Naive B cell (primary cell): ENCODE results near the gene PCSK6. TPM values are rescaled to one million over a fixed set of nuclear protein-coding genes. Genes with fewer than 3 reads are reported as not detected.

Source experiments
- ATAC-seq, 2 donors: fragments of 150-1000 bp; cut with Tn5 transposase; 2 replicates each; pipeline ENCODE4 v1.10.0; 2021; ENCODE audit warnings: low read depth in 2 of 2, mild to moderate bottlenecking in 2 of 2, moderate library complexity in 2 of 2
- DNase-seq: peaks from one replicate; pipeline ENCODE4 v3.0.0; 2022
- H3K27ac Mint-ChIP-seq, 6 donors: one replicate each; pipeline ENCODE4 v1.8.0; 2020 to 2022; ENCODE audit warnings: mild to moderate bottlenecking in 6 of 6, mixed read lengths in 6 of 6, moderate library complexity in 5 of 6, inconsistent platforms in 2 of 6
- H3K27me3 Mint-ChIP-seq, 3 donors: one replicate each; pipeline ENCODE4 v1.8.0; 2021 to 2022; ENCODE audit warnings: mixed read lengths in 3 of 3, mild to moderate bottlenecking in 1 of 3
- H3K36me3 Mint-ChIP-seq, 2 donors: one replicate each; pipeline ENCODE4 v1.8.0; 2020 to 2022; ENCODE audit warnings: mixed read lengths in 2 of 2, inconsistent platforms in 1 of 2, mild to moderate bottlenecking in 1 of 2
- H3K4me1 Mint-ChIP-seq, 3 donors: one replicate each; pipeline ENCODE4 v1.8.0; 2020 to 2022; ENCODE audit warnings: mixed read lengths in 3 of 3, inconsistent platforms in 1 of 3, mild to moderate bottlenecking in 1 of 3, moderate library complexity in 1 of 3
- H3K4me3 Mint-ChIP-seq, 8 donors: one replicate each; pipeline ENCODE4 v1.8.0; 2020 to 2022; ENCODE audit warnings: mild to moderate bottlenecking in 8 of 8, mixed read lengths in 8 of 8, moderate library complexity in 8 of 8, inconsistent platforms in 2 of 8
- H3K9me3 Mint-ChIP-seq, 7 donors: one replicate each; pipeline ENCODE4 v1.8.0; 2020 to 2022; ENCODE audit warnings: mixed read lengths in 7 of 7, mild to moderate bottlenecking in 5 of 7, inconsistent platforms in 2 of 7, moderate library complexity in 1 of 7
- polyA plus RNA-seq, 6 donors: library from polyadenylated mRNA; unstranded; fragments of 300-500 nt; fragmentation: Illumina TruSeq; gene quantifications; one replicate each; pipeline ENCODE4 v1.2.3, GENCODE V29; 2021; ENCODE audit warnings: low read depth in 6 of 6

PCSK6 gene
- polyA plus RNA-seq, 6 donors from 2014 or later: 0.78 to 1.4 (median 0.96) TPM; not detected in 1

DNA sequence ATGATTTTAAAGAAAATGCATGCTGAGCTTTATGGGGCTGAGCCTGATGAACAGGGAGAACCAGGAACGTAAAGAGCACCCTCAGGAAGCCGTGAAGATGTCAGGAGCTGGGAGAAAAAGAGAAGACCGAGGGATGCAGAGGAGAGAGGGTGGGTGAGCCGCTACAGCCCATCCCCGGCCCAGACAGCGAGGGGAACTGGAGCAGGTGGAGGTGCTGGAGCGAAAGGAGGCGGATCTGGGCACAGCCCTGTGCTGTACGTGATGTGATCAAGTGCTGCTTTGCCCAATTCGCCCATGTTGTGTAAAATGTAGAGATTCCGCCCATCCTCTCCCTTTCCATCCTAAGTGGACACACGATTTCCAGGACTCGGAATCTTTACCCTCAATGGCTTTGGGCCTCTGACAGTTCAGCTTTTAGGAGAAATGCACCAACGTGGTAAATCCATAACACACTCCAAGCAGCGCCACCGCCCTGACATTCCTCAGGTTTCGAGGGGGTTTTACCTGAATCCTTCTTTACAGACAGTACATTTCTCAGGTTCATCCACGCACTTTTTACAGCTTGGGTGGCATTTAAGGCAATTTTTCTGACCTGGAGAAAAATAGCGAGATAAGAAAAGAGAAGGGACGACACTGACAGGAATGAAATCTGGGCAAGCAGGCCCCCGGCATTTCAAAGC is 167.4 kb downstream of the PCSK6 start:
- no peak for ATAC-seq
- H3K4me1 Mint-ChIP-seq: peaks cover 3 to 15% (median 11%) of the 10 kb centered on the region in 3 donors
- H3K36me3 Mint-ChIP-seq: peaks cover 0 to 4% of the 10 kb centered on the region in 2 donors
- DNase-seq: no peak
- H3K9me3 Mint-ChIP-seq: no peaks in the 10 kb centered on the region
- no peak overlapping the region for H3K27ac Mint-ChIP-seq
- H3K27me3 Mint-ChIP-seq: peaks cover 40 to 85% (median 52%) of the 10 kb centered on the region in 3 donors
- no peak overlapping the region for H3K4me3 Mint-ChIP-seq

DNA sequence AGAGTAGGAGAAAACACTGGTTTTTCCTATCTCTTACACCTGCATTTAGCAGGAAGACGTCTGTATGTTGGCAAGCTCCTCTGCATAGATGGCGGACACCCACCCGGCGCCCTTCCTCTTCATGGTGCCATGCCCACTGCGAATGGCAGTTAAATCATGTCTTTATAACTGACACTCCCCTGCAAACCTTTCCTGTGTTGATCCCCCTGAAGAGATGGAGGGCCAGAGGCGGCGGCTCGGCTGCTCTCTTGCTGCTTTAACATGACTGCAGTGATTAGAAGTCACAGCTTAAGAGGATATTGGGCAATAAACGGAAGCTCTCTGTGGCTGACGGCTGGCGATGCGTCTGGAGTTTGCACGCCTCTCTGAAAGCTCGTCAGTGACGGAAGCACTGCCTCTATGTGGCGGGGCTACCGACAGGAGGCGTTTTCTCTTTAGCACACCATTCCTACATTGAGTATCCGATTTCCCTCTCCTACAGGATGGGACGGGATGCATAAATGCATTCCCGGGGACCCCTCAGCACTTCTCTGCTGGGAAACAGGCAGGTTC is 168.9 kb downstream of the PCSK6 start:
- no peaks in the 10 kb centered on the region for H3K9me3 Mint-ChIP-seq
- peaks cover 31 to 81% (median 41%) of the 10 kb centered on the region in 3 donors for H3K27me3 Mint-ChIP-seq
- peak overlapping the region in 1 of 6 donors; percentile 12 for H3K27ac Mint-ChIP-seq
- peaks cover 0 to 4% of the 10 kb centered on the region in 2 donors for H3K36me3 Mint-ChIP-seq
- peak overlapping the region; percentile 55 to 88 (median 62) for H3K4me3 Mint-ChIP-seq
- DNase-seq: peak; percentile 14
- ATAC-seq: peak; percentile 73 to 94
- H3K4me1 Mint-ChIP-seq: peaks cover 3 to 15% (median 11%) of the 10 kb centered on the region in 3 donors

DNA sequence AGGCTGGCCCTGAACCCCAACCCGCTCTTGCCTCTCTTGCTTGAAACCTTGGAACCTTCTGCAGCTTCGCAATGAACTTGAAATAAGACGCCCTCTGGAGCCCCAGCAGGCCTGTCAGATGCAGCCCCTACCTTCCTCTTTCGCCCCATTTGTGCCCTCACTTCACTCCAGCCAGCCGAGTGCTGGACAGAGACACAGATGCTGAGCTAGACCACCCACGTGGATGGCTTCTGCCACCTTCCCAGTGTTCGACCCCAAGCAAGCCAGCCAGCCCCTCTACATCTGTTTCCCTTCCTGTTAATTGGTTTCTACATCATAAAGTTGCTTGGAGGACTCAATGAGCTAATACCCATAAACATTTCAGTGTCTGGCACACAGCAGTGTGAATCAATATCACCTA is 170.7 kb downstream of the PCSK6 start:
- no peak overlapping the region for H3K4me3 Mint-ChIP-seq
- no peak for ATAC-seq
- DNase-seq: no peak
- peaks cover 31 to 69% (median 41%) of the 10 kb centered on the region in 3 donors for H3K27me3 Mint-ChIP-seq
- no peaks in the 10 kb centered on the region for H3K9me3 Mint-ChIP-seq
- peaks cover 0 to 4% of the 10 kb centered on the region in 2 donors for H3K36me3 Mint-ChIP-seq
- H3K27ac Mint-ChIP-seq: no peak overlapping the region
- H3K4me1 Mint-ChIP-seq: peaks cover 3 to 15% (median 11%) of the 10 kb centered on the region in 3 donors

DNA sequence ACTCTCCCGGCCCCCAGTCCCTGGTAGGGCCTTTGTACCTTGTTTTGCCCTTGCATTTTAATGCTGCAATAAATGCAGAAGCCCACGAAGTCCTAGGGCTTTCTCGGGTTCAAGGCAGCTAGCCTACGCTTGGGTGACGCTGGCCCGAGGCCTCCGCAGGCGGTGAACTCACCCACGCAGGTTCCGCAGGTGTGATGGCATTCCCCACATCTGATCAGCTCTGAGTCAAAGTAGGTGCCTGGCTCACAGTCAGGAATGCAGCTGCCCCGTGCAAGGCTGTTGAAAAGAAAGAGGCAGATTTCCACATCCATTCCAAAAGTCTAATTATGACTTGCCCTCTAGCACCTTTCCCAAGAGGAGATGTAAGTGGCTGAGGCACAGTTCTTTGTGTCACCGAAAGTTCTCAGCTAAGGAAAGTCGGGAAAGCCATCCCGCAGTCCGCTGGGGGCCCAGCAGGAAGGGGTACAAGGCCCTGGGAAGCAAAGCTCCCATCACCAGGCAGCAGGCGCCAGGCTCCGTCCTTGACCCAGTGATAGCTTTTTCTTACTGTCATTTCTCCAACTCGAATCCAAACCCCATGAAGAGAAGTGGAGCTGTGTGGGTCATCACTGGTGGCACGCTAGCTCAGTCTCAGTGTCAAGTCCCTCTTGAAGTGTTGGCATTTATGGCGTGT is 171.2 kb downstream of the PCSK6 start:
- peaks cover 32 to 68% (median 41%) of the 10 kb centered on the region in 3 donors for H3K27me3 Mint-ChIP-seq
- H3K4me3 Mint-ChIP-seq: peak overlapping the region in 1 of 8 donors; percentile 25

GRCh38 chr15:101317336-101317872 is 172.1 kb downstream of the PCSK6 start:
- H3K4me3 Mint-ChIP-seq: no peak overlapping the region
- H3K27ac Mint-ChIP-seq: peak overlapping the region in 1 of 6 donors; percentile 71
- DNase-seq (no peak), ATAC-seq (no peak)
- H3K4me1 Mint-ChIP-seq: peaks cover 3 to 15% (median 11%) of the 10 kb centered on the region in 3 donors
- peaks cover 0 to 4% of the 10 kb centered on the region in 2 donors for H3K36me3 Mint-ChIP-seq
- no peaks in the 10 kb centered on the region for H3K9me3 Mint-ChIP-seq
- peaks cover 32 to 64% (median 42%) of the 10 kb centered on the region in 3 donors for H3K27me3 Mint-ChIP-seq

More for the DNA sequence above, 171.2 kb downstream of the PCSK6 start:
- Mint-ChIP-seq H3K9me3 (no peaks in the 10 kb centered on the region), H3K27ac (no peak overlapping the region), H3K36me3 (peaks cover 0 to 4% of the 10 kb centered on the region in 2 donors), H3K4me1 (peaks cover 3 to 15% (median 11%) of the 10 kb centered on the region in 3 donors)
- DNase-seq: no peak
- no peak for ATAC-seq

DNA sequence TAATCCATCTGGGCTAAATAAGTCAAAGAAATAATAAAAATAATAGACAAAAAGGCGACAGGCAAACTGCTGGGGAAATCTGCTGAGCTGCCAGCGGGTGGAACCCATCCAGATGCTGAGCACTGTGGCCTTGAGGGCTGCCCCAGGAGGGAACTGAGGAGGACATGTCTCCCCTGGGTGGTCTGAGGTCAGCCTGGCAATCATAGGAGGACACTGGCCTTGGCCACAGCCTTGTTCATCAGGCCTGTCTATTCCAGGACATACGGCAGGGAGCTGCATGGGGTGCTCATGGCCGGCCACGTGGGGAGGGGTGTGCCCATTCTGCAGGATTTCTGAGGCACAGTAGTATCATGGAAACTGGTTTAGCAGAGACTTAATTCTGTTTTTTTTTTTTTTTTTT is 173.0 kb downstream of the PCSK6 start:
- H3K9me3 Mint-ChIP-seq: no peaks in the 10 kb centered on the region
- no peaks in the 10 kb centered on the region for H3K36me3 Mint-ChIP-seq
- peaks cover 7 to 15% (median 11%) of the 10 kb centered on the region in 3 donors for H3K4me1 Mint-ChIP-seq
- ATAC-seq (no peak), DNase-seq (no peak)
- peaks cover 27 to 63% (median 45%) of the 10 kb centered on the region in 3 donors for H3K27me3 Mint-ChIP-seq
- no peak overlapping the region for H3K27ac Mint-ChIP-seq
- H3K4me3 Mint-ChIP-seq: no peak overlapping the region

DNA sequence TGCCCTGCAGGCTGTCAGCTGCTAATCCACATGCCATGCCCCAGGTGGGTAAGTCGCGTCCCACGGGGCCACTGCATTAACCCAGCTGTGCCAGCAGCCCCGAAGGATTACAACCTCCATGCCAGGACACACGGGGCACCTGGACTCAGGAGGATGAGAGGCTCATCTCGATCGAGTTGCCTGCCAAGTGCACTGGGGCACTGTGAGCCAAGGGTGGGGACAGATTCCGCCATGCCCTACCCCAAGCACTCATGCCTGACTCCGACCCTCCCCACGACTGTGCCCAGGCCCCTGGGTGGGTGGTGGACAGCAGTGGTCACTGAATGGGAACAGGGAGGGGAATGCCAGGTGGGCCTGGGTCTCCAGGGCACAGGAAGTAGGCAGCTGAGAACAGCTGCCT is 173.8 kb downstream of the PCSK6 start:
- Mint-ChIP-seq H3K4me3 (no peak overlapping the region), H3K4me1 (peaks cover 5 to 7% (median 7%) of the 10 kb centered on the region in 3 donors), H3K27me3 (peaks cover 21 to 55% (median 38%) of the 10 kb centered on the region in 3 donors), H3K27ac (no peak overlapping the region), H3K9me3 (no peaks in the 10 kb centered on the region), H3K36me3 (no peaks in the 10 kb centered on the region)
- no peak for ATAC-seq
- no peak for DNase-seq

GRCh38 chr15:101314336-101315125 is 175.0 kb downstream of the PCSK6 start:
- H3K4me3 Mint-ChIP-seq: no peak overlapping the region
- peaks cover 15 to 44% (median 30%) of the 10 kb centered on the region in 3 donors for H3K27me3 Mint-ChIP-seq
- peaks cover 0 to 4% (median 0%) of the 10 kb centered on the region in 3 donors for H3K4me1 Mint-ChIP-seq
- no peak overlapping the region for H3K27ac Mint-ChIP-seq
- H3K9me3 Mint-ChIP-seq: no peaks in the 10 kb centered on the region
- ATAC-seq (no peak), DNase-seq (no peak)
- no peaks in the 10 kb centered on the region for H3K36me3 Mint-ChIP-seq

DNA sequence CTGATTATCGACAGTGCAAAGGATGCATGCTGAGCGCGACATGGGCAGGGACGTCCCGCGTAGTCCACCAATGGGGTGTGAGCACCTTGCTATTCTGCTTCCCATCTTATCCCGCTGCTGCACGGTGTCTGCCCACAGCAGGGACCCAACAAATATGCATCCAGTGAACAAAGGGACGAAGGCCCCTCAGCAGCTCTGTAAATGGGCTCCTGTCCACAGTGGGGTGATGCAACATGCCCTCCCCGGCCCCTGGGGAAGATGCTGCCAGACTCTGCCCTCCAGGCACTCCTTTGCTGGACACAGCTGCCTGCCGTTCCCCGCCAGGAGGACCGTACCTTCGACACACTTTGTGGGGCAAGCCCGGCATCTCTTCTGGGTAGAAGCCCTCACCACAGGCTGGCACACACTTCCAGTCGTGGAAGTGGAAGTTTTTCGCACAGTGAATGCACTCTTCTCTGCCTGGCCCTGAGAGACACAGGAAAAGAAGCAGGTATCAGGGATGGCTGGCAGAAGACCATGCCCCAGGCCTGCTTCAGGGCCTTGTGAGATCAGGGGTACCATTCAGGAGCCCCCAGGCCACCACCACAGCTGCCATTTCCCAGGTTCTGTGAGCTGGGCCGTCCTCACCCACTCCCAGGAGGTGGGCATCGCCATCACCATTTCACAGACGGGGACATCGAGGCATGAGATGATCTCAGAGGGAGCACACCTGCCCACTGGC is 176.3 kb downstream of the PCSK6 start:
- Mint-ChIP-seq H3K27ac (no peak overlapping the region), H3K4me3 (no peak overlapping the region), H3K4me1 (peaks cover 0 to 4% (median 0%) of the 10 kb centered on the region in 3 donors), H3K9me3 (no peaks in the 10 kb centered on the region), H3K27me3 (peaks cover 8 to 30% (median 19%) of the 10 kb centered on the region in 3 donors), H3K36me3 (no peaks in the 10 kb centered on the region)
- DNase-seq: no peak
- ATAC-seq: no peak

- H3K27me3 Mint-ChIP-seq: peaks cover 3 to 18% (median 8%) of the 10 kb centered on the region in 3 donors
- no peak overlapping the region for H3K4me3 Mint-ChIP-seq
- H3K9me3 Mint-ChIP-seq: no peaks in the 10 kb centered on the region
- DNase-seq (no peak), ATAC-seq (no peak)
- no peaks in the 10 kb centered on the region for H3K36me3 Mint-ChIP-seq
- H3K27ac Mint-ChIP-seq: no peak overlapping the region
- H3K4me1 Mint-ChIP-seq: peaks cover 0 to 4% (median 0%) of the 10 kb centered on the region in 3 donors
Measured at GRCh38 chr15:101310508-101310907, 179.0 kb downstream of the PCSK6 start.

DNA sequence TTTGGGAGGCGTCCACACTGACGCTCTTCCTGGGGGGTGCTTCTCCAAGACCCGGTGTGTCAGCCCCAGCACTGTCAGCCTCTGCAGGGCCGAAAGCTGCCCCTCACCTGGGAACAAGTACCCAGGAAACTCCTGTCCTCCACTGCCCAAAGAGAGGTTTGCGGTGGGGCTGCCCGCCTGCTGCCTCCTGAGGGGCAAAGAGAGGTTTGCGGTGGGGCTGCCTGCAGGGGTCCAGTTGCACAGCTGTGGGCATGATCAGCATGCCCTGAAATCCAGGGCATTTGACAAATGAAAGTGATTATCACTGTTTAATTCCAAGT is 179.4 kb downstream of the PCSK6 start:
- Mint-ChIP-seq H3K4me3 (no peak overlapping the region), H3K9me3 (no peaks in the 10 kb centered on the region), H3K27me3 (peaks cover 3 to 18% (median 8%) of the 10 kb centered on the region in 3 donors), H3K27ac (no peak overlapping the region), H3K4me1 (peaks cover 0 to 4% (median 0%) of the 10 kb centered on the region in 3 donors), H3K36me3 (no peaks in the 10 kb centered on the region)
- no peak for DNase-seq
- no peak for ATAC-seq

DNA sequence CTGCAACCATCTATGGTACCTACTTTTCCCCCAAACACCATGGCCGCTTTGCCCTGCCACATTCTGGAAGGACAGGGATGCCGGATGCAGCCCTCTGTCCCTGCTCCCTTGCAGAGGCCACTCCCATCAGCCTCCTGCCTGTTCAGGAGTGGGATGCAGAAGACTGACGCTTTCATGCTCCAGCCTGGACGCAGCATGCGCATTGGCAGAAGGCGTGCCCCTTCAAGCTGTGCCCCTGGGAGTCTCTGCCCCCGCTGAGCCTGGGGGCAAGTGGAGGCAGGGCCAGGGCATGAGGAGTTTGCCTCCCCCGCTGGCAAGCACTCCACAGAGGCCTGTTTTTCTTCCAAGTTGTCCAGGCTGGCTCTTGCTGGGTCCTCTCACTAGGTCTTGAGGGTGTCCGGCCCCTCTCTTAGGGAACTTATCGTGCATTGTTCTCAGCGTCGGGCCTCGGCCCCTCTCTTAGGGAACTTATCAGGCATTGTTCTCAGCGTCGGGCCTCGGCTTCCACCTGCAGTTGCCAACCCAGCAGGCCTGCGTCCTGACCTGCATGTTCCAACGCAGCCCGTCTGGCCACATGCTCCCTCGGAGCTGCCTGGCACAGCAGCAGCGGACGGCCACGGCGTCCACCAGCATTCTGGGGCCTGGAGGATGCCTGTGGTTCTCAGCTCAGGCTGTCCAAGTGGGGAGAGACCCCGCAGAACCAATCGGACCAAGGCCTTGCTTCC is 179.9 kb downstream of the PCSK6 start:
- Mint-ChIP-seq H3K4me1 (peaks cover 0 to 4% (median 0%) of the 10 kb centered on the region in 3 donors), H3K36me3 (no peaks in the 10 kb centered on the region), H3K9me3 (no peaks in the 10 kb centered on the region), H3K27me3 (peaks cover 3 to 18% (median 8%) of the 10 kb centered on the region in 3 donors), H3K27ac (no peak overlapping the region), H3K4me3 (no peak overlapping the region)
- no peak for DNase-seq
- no peak for ATAC-seq
